Cardiac fibroblast (primary cell): ENCODE data around the gene CERKL.

Experiments
- DNase-seq, 2 donors: peaks; one replicate each; pipeline versions ENCODE4 v3.0.0 to v3.0.0-alpha.2; 2010; ENCODE audit warnings: low read depth in 2 of 2
- H3K4me3 ChIP-seq, 2 donors: replicated peaks in 1 of 2; 1 replicate in 1 of 2; 2 replicates in 1 of 2; pipeline ENCODE4 v1.5.1; 2011; ENCODE audit warnings: low read depth in 2 of 2, low read length in 2 of 2, mild to moderate bottlenecking in 2 of 2, moderate library complexity in 1 of 2
- TF ChIP-seq, protein P1 (sequence below): IDR thresholded peaks from one replicate; pipeline ENCODE4 v1.5.1; 2011; ENCODE audit warnings: low read depth, mild to moderate bottlenecking, low read length, inconsistent platforms

The CERKL gene

DNA sequence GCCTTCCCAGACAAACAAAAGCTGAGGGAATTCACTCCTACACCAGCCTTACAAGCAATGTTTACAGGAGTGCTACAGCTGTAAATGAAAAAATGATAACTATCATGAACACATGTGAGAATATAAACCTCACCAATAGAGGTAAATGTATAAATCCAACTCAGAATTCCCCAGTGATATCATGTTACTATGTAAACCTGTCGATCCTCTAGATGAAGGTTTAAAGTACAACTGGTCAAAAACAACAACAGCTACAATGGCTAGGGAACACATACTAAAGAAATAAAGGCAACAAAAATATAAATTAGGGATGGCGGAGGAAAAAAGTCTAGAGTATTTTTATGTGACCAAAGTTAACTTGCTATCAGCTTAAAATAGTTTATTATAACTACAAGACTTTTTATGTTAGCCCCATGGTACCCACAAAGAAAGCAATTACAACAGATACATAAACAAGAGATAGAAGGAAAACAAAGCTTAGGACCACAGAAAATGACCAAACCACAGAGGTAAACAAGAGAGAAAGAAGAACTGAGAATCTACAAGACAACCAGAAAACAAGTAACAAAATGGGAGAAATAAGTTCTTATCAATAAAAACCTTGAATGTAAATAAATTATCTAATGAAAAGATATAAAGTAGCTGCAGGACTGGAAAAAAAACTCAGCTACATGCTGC, 8.3 kb downstream of the CERKL start:
- TF ChIP-seq, protein P1, sequence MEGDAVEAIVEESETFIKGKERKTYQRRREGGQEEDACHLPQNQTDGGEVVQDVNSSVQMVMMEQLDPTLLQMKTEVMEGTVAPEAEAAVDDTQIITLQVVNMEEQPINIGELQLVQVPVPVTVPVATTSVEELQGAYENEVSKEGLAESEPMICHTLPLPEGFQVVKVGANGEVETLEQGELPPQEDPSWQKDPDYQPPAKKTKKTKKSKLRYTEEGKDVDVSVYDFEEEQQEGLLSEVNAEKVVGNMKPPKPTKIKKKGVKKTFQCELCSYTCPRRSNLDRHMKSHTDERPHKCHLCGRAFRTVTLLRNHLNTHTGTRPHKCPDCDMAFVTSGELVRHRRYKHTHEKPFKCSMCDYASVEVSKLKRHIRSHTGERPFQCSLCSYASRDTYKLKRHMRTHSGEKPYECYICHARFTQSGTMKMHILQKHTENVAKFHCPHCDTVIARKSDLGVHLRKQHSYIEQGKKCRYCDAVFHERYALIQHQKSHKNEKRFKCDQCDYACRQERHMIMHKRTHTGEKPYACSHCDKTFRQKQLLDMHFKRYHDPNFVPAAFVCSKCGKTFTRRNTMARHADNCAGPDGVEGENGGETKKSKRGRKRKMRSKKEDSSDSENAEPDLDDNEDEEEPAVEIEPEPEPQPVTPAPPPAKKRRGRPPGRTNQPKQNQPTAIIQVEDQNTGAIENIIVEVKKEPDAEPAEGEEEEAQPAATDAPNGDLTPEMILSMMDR: no peak
- DNase-seq: no peak
- H3K4me3 ChIP-seq: no peak overlapping the region

- no peak for DNase-seq
- H3K4me3 ChIP-seq: no peak overlapping the region
- TF ChIP-seq, protein P1: no peak
These were observed 10.4 kb downstream of the CERKL start for GRCh38 chr2:181646415-181646987.

GRCh38 chr2:181643151-181643550, 13.8 kb downstream of the CERKL start:
- DNase-seq: no peak
- no peak overlapping the region for H3K4me3 ChIP-seq
- TF ChIP-seq, protein P1: no peak

DNA sequence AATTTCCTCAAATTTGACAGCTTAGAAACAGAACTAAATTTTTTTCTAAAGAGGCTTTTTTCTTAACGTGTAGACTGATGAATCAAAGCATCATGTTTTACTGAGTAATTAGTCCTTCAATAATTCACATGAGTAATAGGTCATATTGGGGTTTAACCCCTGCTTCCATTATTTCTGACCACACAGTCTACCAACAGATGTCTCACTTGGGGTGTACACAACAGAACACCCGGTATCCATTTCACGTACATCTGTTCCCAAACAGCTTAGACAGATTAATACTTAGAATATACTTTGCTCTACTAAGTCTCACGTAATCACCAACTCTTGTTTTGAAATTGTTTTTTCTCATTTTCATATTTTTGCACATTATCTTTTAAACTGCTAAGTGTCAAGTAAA, 14.8 kb downstream of the CERKL start:
- no peak for DNase-seq
- TF ChIP-seq, protein P1: no peak
- no peak overlapping the region for H3K4me3 ChIP-seq

GRCh38 chr2:181639686-181640085, 17.2 kb downstream of the CERKL start:
- H3K4me3 ChIP-seq: no peak overlapping the region
- TF ChIP-seq, protein P1: no peak
- no peak for DNase-seq

DNA sequence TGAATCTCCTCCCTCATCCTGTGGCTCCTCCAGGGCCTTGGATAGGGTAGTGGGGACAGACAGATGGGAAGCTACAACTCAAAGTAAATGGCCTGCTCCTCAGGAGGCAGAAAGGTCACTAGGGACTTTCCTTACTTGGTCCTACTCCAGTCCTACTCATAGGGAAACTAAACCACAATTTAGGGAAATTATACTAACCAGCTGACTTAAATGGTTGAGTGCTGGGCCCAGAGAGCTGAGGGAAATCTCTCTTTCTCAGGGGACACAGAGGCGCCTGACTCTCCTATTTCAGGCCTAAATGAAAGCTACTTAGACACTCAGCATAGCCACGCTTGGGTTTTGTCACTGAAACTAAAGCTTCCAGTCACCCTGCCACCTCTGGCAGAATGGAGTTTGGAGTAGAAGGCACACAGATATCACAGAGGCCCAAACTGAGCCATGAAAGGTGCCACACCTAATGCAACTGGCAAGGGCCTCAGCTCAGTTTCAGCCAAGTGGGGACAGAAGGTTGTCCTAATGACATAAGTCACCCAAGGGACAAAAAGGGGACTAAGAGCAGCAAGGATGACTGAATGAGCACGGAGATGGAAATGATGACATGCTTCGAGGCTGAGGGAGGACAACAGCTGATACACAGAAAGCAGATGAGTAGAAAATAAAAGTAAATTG, 24.0 kb downstream of the CERKL start:
- no peak for DNase-seq
- no peak overlapping the region for H3K4me3 ChIP-seq
- TF ChIP-seq, protein P1: no peak
